ENCODE measurements around the gene SEC61B.

SEC61B gene

DNA sequence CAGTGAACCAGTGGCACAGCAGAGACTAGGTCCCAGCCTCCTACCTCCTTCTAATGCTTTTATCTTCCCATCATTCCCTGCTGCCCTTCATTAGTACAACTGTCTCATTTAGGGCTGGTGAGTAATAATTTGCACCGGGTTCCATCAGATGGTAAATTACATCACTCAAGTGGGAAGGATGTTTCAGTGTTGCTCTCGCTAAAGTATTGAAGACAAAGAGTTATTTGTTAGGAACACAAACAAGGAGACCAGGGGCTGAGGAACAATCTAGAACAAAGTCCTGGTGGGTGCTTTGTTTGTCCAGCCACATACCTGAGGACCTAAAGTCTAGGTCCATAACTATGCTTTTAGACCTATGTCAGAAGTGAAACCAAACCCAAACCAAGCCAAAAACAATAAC is 52.4 kb downstream of the SEC61B start:
- DNase-seq (ENCODE audit: low spot score): no peak
